Colonic mucosa (tissue), 4 donors: ENCODE data around the gene AHCY. TPM values are rescaled to one million over a fixed set of nuclear protein-coding genes. Genes with fewer than 3 reads are reported as not detected.
"Not testable (repeated sequence)": the region's sequence is repeated elsewhere in the genome, so short reads cannot be mapped to it uniquely, and the experiment has no call there.

Source experiments
- DNase-seq: peaks from one replicate; pipeline ENCODE4 v3.0.0-alpha.2; 2020
- H3K27ac ChIP-seq: fragments of 200-600 bp; one replicate; pipeline ENCODE4 v1.8.0; 2021
- H3K27me3 ChIP-seq: fragments of 200-600 bp; one replicate; pipeline ENCODE4 v1.8.0; 2021
- H3K36me3 ChIP-seq: fragments of 200-600 bp; one replicate; pipeline ENCODE4 v1.8.0; 2021
- H3K4me1 ChIP-seq: fragments of 200-600 bp; one replicate; pipeline ENCODE4 v1.8.0; 2021; ENCODE audit warnings: mild to moderate bottlenecking
- H3K4me3 ChIP-seq: fragments of 200-600 bp; one replicate; pipeline ENCODE4 v1.8.0; 2021
- H3K9ac ChIP-seq, 2 donors: one replicate each; pipeline ENCODE4 v1.7.0; 2013; ENCODE audit warnings: control low read depth in 2 of 2, low read depth in 2 of 2, low read length in 2 of 2
- H3K9me3 ChIP-seq: fragments of 200-600 bp; one replicate; pipeline ENCODE4 v1.8.0; 2021
- intact Hi-C: fragments of 100-400 bp; cut with DNase I; formaldehyde crosslinking; loops from one replicate; pipeline ENCODE4 v1.14.1; 2022
- total RNA-seq, 2 donors: library from RNA; stranded (reverse); fragmentation: NEBNext Ultra II Directional in 1 of 2; extraction: Animal tissue kit (Norgen Biotek cat#: 25700) in 1 of 2; gene quantifications; one replicate each; pipeline ENCODE4 v1.2.1, GENCODE V29; 2021
- TF ChIP-seq, protein P1 (sequence below): fragments of 200-600 bp; IDR thresholded peaks from one replicate; pipeline ENCODE4 v1.8.0; 2022; ENCODE audit warnings: antibody characterized with exemption, mild to moderate bottlenecking
- donor health status: healthy.
- donor health status: DM: no; HTN: no; CAD: no.
- donor health status: DM: no; HTN: no; CAD: no.

The AHCY gene
- total RNA-seq, 2 donors from 2014 or later: 79.4 to 192 TPM

DNA sequence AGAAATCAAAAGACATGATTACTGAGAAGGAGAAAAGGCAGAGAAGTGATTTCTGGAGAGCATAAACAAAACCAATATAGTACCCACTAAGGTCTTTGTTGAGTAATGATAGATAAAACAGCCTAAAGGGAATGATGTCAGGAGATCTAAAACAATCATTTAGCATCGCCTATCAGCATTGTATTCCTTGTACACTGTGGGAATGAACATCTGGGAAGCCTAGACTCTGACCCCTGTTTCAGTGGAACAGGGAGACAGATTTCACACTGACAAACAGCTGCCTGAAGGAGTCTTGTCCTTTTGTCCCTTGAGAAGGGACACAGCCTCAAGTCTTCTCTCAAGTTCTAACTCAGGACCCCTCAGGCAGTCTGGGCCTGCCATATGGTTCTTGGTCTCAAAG, 60.3 kb downstream of the AHCY start:
- no peak for DNase-seq
- TF ChIP-seq, protein P1, sequence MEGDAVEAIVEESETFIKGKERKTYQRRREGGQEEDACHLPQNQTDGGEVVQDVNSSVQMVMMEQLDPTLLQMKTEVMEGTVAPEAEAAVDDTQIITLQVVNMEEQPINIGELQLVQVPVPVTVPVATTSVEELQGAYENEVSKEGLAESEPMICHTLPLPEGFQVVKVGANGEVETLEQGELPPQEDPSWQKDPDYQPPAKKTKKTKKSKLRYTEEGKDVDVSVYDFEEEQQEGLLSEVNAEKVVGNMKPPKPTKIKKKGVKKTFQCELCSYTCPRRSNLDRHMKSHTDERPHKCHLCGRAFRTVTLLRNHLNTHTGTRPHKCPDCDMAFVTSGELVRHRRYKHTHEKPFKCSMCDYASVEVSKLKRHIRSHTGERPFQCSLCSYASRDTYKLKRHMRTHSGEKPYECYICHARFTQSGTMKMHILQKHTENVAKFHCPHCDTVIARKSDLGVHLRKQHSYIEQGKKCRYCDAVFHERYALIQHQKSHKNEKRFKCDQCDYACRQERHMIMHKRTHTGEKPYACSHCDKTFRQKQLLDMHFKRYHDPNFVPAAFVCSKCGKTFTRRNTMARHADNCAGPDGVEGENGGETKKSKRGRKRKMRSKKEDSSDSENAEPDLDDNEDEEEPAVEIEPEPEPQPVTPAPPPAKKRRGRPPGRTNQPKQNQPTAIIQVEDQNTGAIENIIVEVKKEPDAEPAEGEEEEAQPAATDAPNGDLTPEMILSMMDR: no peak
- Histone ChIP-seq H3K27ac (no peak overlapping the region), H3K9ac (no peak overlapping the region), H3K27me3 (no peaks in the 10 kb centered on the region), H3K4me1 (no peaks in the 10 kb centered on the region), H3K4me3 (no peak overlapping the region), H3K9me3 (no peaks in the 10 kb centered on the region), H3K36me3 (no peaks in the 10 kb centered on the region)
- intact Hi-C loops: no loop called here

DNA sequence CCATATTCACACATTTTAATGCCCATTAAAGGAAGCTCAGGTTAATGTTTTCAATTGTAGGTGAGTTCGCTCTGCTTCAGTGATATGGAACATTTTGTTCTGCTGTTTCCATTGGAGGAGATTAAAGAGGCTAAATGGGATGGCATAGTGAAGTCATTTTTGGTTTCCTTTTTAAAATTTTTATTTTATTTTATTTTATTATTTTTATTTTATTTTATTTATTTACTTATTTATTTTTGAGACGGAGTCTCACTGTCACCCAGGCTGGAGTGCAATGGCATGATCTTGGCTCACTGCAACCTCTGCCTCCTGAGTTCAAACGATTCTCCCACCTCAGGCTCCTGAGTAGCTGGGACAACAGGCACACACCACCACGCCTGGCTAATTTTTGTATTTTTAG, 61.1 kb downstream of the AHCY start:
- H3K4me3 ChIP-seq, H3K9me3 ChIP-seq, H3K9ac ChIP-seq, intact Hi-C loops, H3K27me3 ChIP-seq, H3K27ac ChIP-seq, H3K4me1 ChIP-seq, H3K36me3 ChIP-seq, DNase-seq: not testable (repeated sequence)

DNA sequence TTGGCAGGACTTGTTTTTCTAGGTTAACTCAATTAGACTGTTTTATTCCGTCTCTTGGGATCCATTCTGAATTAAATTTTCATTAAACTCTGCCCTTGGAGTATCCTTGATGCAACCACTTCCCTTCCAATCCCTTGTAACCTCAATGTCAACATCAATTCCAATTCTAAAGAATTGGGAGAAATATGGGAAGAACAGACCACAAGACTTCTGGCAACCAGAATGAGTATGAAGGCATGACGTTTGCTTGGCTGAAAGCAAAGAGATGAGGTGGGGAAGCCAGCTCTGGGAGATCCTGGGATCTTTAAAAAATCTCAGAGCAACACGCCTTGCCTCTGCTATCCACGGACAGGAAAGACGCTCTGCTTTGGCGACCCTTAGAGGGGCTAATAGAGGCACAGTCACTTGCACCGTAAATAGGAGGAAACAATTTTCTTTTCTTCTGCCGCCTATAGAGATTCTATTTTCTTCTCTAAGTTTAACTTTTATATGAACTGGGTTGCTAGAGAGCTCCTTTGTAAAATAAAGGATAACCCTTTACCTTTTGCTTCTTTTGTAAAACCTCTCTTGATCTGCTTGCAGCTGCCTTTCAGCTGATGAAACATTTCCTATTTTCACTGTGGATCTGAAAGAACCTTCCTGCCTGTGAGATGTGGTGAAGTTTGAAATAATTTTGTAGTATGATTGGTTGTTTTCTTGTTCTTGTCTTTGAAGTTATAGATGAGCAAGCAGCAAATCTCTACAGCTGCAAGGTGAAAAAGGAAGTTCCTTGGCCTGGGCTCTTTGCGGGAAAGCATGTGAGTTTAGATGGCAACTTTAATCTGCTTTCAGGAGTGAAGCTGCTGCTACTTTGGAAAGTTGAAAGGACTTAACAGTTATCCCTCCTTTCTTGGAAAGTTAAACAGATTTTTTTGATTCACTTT, 62.2 kb downstream of the AHCY start, which contains the start of gene ASIP:
Gene ASIP (plus strand): TSS at position 731 of the 923 bp plus-strand sequence. CDS start 18,952 bp downstream, outside the sequence.
- no peak for DNase-seq
- intact Hi-C loops: no loop called here
- no peaks in the 10 kb centered on the region for H3K4me1 ChIP-seq
- no peaks in the 10 kb centered on the region for H3K27me3 ChIP-seq
- H3K36me3 ChIP-seq: no peaks in the 10 kb centered on the region
- H3K27ac ChIP-seq: no peak within 1 kb of the TSS
- H3K4me3 ChIP-seq: no peak within 1 kb of the TSS
- TF ChIP-seq, protein P1: no peak
- H3K9me3 ChIP-seq: no peaks in the 10 kb centered on the region
- H3K9ac ChIP-seq: no peak within 1 kb of the TSS

DNA sequence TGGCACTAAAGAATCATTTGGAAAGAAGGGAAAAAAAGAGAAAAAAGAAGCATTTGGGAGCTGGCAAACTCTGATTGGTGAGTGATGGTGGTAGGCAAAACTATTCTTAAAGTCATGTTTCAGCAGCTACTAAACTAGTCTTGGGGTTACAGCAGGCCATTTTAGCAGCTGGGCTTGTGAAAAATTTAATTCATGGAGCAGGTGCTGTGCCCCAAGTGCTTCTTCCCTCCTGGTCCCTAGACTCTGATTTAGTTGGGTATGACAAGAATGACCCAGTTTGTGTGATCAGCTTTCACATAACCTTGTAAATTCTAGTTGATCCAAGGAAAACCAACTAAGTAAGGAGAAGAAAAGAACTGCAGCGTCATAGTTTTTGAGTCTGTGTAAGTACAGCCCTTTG, 63.0 kb downstream of the AHCY start:
- TF ChIP-seq, protein P1: no peak
- H3K4me1 ChIP-seq: no peaks in the 10 kb centered on the region
- no peak overlapping the region for H3K9ac ChIP-seq
- DNase-seq: no peak
- intact Hi-C loops: no loop called here
- H3K27me3 ChIP-seq: no peaks in the 10 kb centered on the region
- H3K27ac ChIP-seq: no peak overlapping the region
- no peaks in the 10 kb centered on the region for H3K36me3 ChIP-seq
- H3K9me3 ChIP-seq: no peaks in the 10 kb centered on the region
- no peak overlapping the region for H3K4me3 ChIP-seq

DNA sequence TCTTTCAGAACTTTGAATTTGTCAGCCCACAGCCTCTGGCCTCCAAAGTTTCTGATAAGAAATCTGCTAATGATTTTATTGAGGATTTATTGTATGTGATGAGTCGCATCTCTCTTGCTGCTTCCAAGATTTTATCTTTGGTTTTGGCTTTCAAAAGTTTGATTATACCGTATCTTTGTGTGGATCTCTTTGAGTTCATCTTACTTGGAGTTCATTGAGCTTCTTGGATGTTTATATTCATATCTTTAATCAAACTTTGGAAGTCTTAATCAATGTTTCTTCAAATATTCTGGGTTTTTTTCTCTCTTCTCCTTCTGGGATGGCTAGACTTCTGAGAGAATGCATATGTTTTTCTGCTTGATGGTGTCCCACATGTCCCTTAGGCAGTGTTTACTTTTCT, 65.2 kb downstream of the AHCY start:
- Histone ChIP-seq H3K9ac (no peak overlapping the region), H3K27me3 (no peaks in the 10 kb centered on the region), H3K4me1 (no peaks in the 10 kb centered on the region), H3K36me3 (no peaks in the 10 kb centered on the region), H3K4me3 (no peak overlapping the region), H3K27ac (no peak overlapping the region), H3K9me3 (no peaks in the 10 kb centered on the region)
- DNase-seq: no peak
- TF ChIP-seq, protein P1: no peak
- intact Hi-C loops: no loop called here

DNA sequence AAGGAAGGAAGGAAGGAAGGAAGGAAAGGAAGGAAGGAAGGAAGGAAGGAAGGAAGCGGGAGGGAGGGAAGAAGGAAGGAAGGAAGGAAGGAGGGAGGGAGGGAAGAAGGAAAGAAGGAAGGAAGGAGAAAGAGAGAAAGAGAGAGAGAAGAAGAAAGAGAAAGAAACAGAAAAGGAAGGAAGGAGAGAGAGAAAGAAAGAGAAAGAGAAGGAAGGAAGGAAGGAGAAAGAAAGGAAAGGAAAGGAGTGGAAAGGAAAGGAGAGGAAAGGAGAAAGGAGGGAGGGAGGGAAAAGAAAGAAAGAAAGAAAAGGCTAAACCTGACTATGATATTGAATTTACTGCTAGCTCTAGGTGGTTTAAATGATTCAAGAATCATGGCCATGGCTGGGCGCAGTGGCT, 67.3 kb downstream of the AHCY start:
- Histone ChIP-seq H3K27ac (no peak overlapping the region), H3K9me3 (no peaks in the 10 kb centered on the region), H3K36me3 (no peaks in the 10 kb centered on the region), H3K9ac (no peak overlapping the region), H3K4me1 (no peaks in the 10 kb centered on the region), H3K4me3 (no peak overlapping the region), H3K27me3 (no peaks in the 10 kb centered on the region)
- DNase-seq: no peak
- TF ChIP-seq, protein P1: no peak
- intact Hi-C loops: no loop called here
